ENCODE data around the gene FHOD3. TPM values are rescaled to one million over a fixed set of nuclear protein-coding genes. Genes with fewer than 3 reads are reported as not detected.

FHOD3 gene
- total and polyA plus RNA-seq, 2 of the 8 experiments (the other 6 are each of a cell fraction or from before 2014, with no cell fraction given): 9.7 to 10.5 TPM

- no peak for TF ChIP-seq CHD7 (IDR thresholded peaks at IDR 0.05; ENCODE audit: insufficient replicate concordance, low read length)
- no peak for TF ChIP-seq CTBP2 (IDR thresholded peaks at IDR 0.05; ENCODE audit: borderline replicate concordance, insufficient read depth, insufficient read length, low read length)
- TF ChIP-seq KDM1A (IDR thresholded peaks at IDR 0.05; ENCODE audit: borderline replicate concordance, low read length): no peak
- TF ChIP-seq BCL11A (IDR thresholded peaks at IDR 0.05; ENCODE audit: low read depth in 2 of 2, low read length in 2 of 2): no peak
- TF ChIP-seq EGR1 (IDR thresholded peaks at IDR 0.05; ENCODE audit: borderline replicate concordance, low read depth, low read length): no peak
- TF ChIP-seq CTCF (IDR thresholded peaks at IDR 0.05; ENCODE audit: control extremely low read depth in 1 of 3, insufficient read depth in 1 of 3, low read depth in 1 of 3, low read length in 3 of 3): no peak
- TF ChIP-seq JUN (IDR thresholded peaks at IDR 0.05; ENCODE audit: low read depth, low read length): no peak
Observed at GRCh38 chr18:36492604-36493329, 195.3 kb downstream of the FHOD3 start (continued).
